GM18868 (cell line): ENCODE measurements around the gene AURKB.

Experiments
- ATAC-seq: cut with Tn5 transposase; IDR thresholded peaks from one replicate; pipeline ENCODE4 v1.9.1; 2021; ENCODE audit warnings: mild to moderate bottlenecking, moderate library complexity; ENCODE audit not compliant: unreplicated experiment

Gene AURKB

GRCh38 chr17:8162997-8163977 lies 47.1 kb downstream of the AURKB start:
- no peak for ATAC-seq

DNA sequence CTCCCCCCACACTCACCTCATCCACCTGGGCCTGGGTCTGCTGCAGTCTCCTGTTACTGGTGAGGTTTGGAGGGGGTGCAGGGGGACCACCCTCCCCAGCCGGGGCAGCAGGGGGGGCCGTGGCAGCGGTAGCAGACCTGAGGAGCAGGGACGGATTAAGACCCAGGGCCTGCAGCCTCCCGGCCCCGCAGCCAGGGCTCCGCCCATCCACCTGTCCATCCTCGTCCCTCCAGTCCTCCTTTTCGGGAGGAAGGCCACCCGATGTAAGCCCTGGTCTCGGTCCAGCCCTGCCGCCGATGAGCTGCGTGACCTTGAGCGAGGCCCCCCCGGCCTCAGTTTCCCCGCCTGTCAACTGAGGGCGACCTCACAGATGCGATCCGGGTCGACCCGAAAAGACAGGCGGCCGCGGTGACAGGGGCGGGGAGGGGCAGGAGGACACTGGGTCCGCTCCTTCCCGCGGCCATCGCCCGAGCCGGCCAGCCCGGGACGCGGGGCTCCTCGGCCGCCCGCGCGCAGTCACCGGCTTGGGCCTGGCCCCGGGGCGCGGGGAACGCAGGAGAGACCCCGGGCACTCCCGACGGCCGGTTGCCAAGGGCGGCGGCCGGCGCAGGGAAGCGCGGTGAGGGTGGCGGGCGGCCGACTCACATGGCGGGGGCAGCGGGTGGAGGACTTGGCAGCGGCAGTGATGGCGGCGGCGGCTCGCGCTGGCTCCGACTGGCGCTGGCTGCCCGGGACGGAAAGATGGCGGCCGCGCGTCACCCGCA lies 48.0 kb downstream of the AURKB start, which contains the start of gene VAMP2:
Gene VAMP2 (minus strand): TSS at position 716 of the 764 bp plus-strand sequence. CDS start 69 bp downstream, at position 647.
- peak; percentile 47 for ATAC-seq

- ATAC-seq, result no peak
Measured at GRCh38 chr17:8161289-8162232, 48.8 kb downstream of the AURKB start.

- no peak for ATAC-seq
Measured at GRCh38 chr17:8160741-8161221, 49.6 kb downstream of the AURKB start.

GRCh38 chr17:8160224-8160577 lies 50.2 kb downstream of the AURKB start:
- ATAC-seq, result no peak

- ATAC-seq, result no peak
Measured at GRCh38 chr17:8159459-8160223, 50.7 kb downstream of the AURKB start.

GRCh38 chr17:8159032-8159400 lies 51.4 kb downstream of the AURKB start:
- ATAC-seq, result no peak

DNA sequence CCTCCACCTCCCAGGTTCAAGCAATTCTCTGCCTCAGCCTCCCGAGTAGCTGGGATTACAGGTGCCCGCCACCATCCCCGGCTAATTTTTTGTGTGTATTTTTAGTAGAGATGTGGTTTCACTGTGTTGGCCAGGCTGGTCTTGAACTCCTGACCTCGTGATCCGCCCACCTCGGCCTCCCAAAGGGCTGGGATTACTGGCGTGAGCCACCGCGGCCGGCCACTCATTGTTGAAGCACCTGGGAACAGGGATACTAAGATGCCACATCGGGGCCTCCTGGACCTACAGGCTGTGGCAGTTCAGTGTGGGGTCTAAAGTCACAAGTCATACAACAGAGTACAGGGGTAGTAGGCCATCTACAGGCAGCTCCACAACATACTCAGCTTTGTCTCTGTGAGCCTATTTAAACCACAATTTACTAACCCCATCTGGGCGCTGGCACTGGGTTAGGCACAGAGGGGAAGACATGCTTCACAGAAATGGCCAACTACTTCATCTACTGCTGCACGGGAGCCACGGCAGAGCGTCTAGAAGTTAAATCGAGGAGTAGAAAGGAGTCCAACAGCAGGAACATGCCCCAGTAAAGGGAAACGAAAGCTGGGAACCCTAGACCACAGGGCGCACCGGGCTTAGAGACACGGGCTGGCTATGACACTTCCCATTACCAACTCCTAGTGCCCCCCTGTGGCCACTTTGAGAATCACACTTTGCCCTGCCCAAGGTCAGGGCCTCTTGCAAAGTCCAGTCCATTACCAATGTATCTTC lies 51.9 kb downstream of the AURKB start:
- no peak for ATAC-seq

DNA sequence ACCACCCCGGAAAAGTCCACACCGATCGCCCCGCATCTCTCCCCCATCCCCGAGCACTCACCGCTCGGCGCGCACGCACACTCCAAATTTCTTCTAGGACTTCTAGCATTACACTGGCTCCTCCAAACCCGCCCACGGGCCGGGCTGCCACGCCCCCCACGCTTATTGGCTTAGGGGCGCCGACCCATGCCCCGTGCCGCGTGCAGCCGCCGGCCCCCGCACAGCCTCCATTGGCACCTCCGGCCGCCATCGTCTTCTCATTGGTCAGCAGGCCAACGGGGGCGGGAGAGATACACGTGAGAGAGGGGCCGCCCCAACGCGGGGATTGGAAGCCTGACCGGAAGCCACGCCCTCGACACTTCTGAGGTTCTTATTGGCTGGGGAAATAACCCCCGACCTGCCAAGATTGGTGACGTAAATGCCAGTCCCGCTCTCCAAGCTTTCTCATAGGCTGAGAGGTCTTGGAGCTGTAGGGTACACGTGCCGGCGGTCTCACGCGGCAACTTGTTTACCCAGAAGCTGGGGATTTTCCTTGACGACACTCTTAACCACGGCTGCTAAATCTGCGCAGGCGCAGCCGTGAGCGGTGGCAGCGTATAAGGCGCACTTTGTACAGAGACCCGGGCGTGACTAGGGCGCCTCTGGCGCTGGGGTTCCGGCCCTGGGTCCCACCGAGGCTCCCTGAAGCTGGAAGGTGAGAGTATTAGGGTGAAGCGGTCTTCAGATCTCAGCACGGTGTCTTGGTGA lies 54.0 kb downstream of the AURKB start:
- ATAC-seq, result peak; percentile 78

DNA sequence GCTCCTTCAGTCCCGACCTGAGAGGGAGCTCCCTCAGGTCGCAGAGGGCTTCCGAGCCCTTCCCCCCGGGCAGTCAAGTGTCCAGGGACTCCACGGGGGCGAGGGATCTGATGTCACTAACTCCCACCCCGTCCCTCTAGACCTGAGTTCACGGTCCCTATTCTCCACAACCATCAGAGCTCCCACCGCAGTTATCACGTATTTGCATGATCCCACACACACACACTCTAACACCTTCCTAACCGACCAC lies 54.5 kb downstream of the AURKB start:
- no peak for ATAC-seq

GRCh38 chr17:8155231-8155995 lies 55.0 kb downstream of the AURKB start:
- no peak for ATAC-seq
